Astrocyte (in vitro differentiated cells and primary cell): ENCODE measurements around the gene RGS19.

Source experiments
- EZH2 ChIP-seq: IDR thresholded peaks from 2 replicates; pipeline ENCODE4 v1.6.1; 2012; ENCODE audit warnings: mild to moderate bottlenecking, low read length, inconsistent platforms; ENCODE audit not compliant: insufficient read depth
- TF ChIP-seq, protein P1 (sequence below): IDR thresholded peaks from 2 replicates; pipeline ENCODE4 v1.5.1; 2011; ENCODE audit warnings: low read depth, mild to moderate bottlenecking, inconsistent platforms, low read length, moderate library complexity; ENCODE audit not compliant: insufficient read depth

DNA sequence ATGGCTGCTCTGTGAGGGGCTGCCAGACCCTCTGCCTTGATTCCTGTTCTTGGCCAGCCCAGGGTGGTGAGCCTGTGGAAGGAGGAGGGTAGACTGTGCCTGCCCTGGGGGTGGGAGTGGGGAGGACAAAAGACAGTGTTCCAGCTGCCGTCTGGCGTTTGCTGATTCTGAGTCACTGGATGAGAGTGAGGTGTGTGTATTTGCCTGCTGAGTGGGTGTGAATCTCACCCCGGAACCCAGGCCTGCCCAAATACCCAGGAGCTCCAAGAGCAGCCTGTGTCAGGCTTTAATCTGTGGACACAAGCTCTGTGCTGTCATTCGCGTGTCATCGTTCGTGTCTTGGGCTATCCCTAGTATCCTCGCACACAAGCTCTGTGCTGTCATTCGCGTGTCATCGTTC, 7.5 kb upstream of the RGS19 start:
- TF ChIP-seq, protein P1, sequence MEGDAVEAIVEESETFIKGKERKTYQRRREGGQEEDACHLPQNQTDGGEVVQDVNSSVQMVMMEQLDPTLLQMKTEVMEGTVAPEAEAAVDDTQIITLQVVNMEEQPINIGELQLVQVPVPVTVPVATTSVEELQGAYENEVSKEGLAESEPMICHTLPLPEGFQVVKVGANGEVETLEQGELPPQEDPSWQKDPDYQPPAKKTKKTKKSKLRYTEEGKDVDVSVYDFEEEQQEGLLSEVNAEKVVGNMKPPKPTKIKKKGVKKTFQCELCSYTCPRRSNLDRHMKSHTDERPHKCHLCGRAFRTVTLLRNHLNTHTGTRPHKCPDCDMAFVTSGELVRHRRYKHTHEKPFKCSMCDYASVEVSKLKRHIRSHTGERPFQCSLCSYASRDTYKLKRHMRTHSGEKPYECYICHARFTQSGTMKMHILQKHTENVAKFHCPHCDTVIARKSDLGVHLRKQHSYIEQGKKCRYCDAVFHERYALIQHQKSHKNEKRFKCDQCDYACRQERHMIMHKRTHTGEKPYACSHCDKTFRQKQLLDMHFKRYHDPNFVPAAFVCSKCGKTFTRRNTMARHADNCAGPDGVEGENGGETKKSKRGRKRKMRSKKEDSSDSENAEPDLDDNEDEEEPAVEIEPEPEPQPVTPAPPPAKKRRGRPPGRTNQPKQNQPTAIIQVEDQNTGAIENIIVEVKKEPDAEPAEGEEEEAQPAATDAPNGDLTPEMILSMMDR: no peak
- no peak for TF ChIP-seq EZH2
